ENCODE data around the gene ARHGAP31.
A peak's percentile ranks its signal among the peaks of the same experiment; 100 is the strongest.

The ARHGAP31 gene

GRCh38 chr3:119324899-119325298, 30.7 kb downstream of the ARHGAP31 start:
- ChIA-PET POLR2A (ENCODE audit: low non-redundant PET) (interaction anchor here (1.2 kb wide), 1 partner anchor 31 kb away, joined by 3 read pairs; the partner anchor contains the start of gene ARHGAP31), CTCF (no interaction called here)
- no peak overlapping the region for H3K27ac ChIP-seq
- no peak for TF ChIP-seq CTCF (conservative IDR thresholded peaks at IDR 0.05; ENCODE audit: low read depth)
- DNase-seq (ENCODE audit: low spot score): no peak

- CTCF ChIA-PET: no interaction called here
- no peak for DNase-seq (ENCODE audit: low spot score)
- POLR2A ChIA-PET (ENCODE audit: low non-redundant PET): no interaction called here
- TF ChIP-seq CTCF (conservative IDR thresholded peaks at IDR 0.05; ENCODE audit: low read depth): no peak
- H3K27ac ChIP-seq: no peak overlapping the region
Observed at GRCh38 chr3:119326976-119327375, 32.8 kb downstream of the ARHGAP31 start.

GRCh38 chr3:119329551-119329950, 35.4 kb downstream of the ARHGAP31 start:
- no peak overlapping the region for H3K27ac ChIP-seq
- ChIA-PET POLR2A (ENCODE audit: low non-redundant PET) (no interaction called here), CTCF (no interaction called here)
- TF ChIP-seq CTCF (conservative IDR thresholded peaks at IDR 0.05; ENCODE audit: low read depth): no peak
- DNase-seq (ENCODE audit: low spot score): no peak

GRCh38 chr3:119330181-119330580, 36.0 kb downstream of the ARHGAP31 start:
- POLR2A ChIA-PET (ENCODE audit: low non-redundant PET): no interaction called here

GRCh38 chr3:119330858-119331257, 36.7 kb downstream of the ARHGAP31 start:
- CTCF ChIA-PET: no interaction called here
- POLR2A ChIA-PET (ENCODE audit: low non-redundant PET): no interaction called here
- DNase-seq (ENCODE audit: low spot score): no peak
- no peak for TF ChIP-seq CTCF (conservative IDR thresholded peaks at IDR 0.05; ENCODE audit: low read depth)
- no peak overlapping the region for H3K27ac ChIP-seq

More at GRCh38 chr3:119330181-119330580, 36.0 kb downstream of the ARHGAP31 start:
- DNase-seq (ENCODE audit: low spot score): no peak
- no peak for TF ChIP-seq CTCF (conservative IDR thresholded peaks at IDR 0.05; ENCODE audit: low read depth)
- CTCF ChIA-PET: no interaction called here
- no peak overlapping the region for H3K27ac ChIP-seq

- POLR2A ChIA-PET (ENCODE audit: low non-redundant PET): no interaction called here
- no peak for TF ChIP-seq CTCF (conservative IDR thresholded peaks at IDR 0.05; ENCODE audit: low read depth)
- H3K27ac ChIP-seq: no peak overlapping the region
- CTCF ChIA-PET: no interaction called here
- peak; percentile 19 for DNase-seq (ENCODE audit: low spot score)
Observed at GRCh38 chr3:119331661-119332060, 37.5 kb downstream of the ARHGAP31 start.

Measured in RWPE1 (cell line).